NCI-H1694 (cell line): ENCODE measurements around the gene CCT5.
"Not testable (repeated sequence)": the region's sequence is repeated elsewhere in the genome, so short reads cannot be mapped to it uniquely, and the experiment has no call there.

ENCODE experiments used
- DNase-seq: peaks from one replicate; lab custom pipeline; 2025; lab: John Stamatoyannopoulos, UW

Gene CCT5

GRCh38 chr5:10301842-10302610 is 51.9 kb downstream of the CCT5 start:
- DNase-seq: no peak

GRCh38 chr5:10303201-10303600 is 53.1 kb downstream of the CCT5 start:
- no peak for DNase-seq

- DNase-seq: no peak
Observed at GRCh38 chr5:10303699-10304170, 53.7 kb downstream of the CCT5 start.

GRCh38 chr5:10304932-10305331 is 54.9 kb downstream of the CCT5 start:
- DNase-seq: no peak

- no peak for DNase-seq
Observed at GRCh38 chr5:10306114-10306513, 56.0 kb downstream of the CCT5 start.

- no peak for DNase-seq
Observed at GRCh38 chr5:10306806-10307205, 56.7 kb downstream of the CCT5 start.

- peak; percentile 60 for DNase-seq
Observed at GRCh38 chr5:10307206-10308148, 57.4 kb downstream of the CCT5 start, which contains the start of gene CMBL. CMBL (minus strand) TSS chr5:10307902; CDS start chr5:10290762, 17,140 bp downstream.

GRCh38 chr5:10308844-10309243 is 58.8 kb downstream of the CCT5 start:
- DNase-seq: no peak

- no peak for DNase-seq
Observed at GRCh38 chr5:10310066-10310779, 60.1 kb downstream of the CCT5 start.

- not testable (repeated sequence) for DNase-seq
Observed at GRCh38 chr5:10310835-10311570, 60.9 kb downstream of the CCT5 start.

- no peak for DNase-seq
Observed at GRCh38 chr5:10311595-10312425, 61.7 kb downstream of the CCT5 start.

- DNase-seq: no peak
Observed at GRCh38 chr5:10315201-10315600, 65.1 kb downstream of the CCT5 start.
